Measurements from ENCODE around the gene GHR. TPM values are rescaled to one million over a fixed set of nuclear protein-coding genes. Genes with fewer than 3 reads are reported as not detected.

GHR gene
- total RNA-seq, 1 donor from 2014 or later = 2.3 TPM

DNA sequence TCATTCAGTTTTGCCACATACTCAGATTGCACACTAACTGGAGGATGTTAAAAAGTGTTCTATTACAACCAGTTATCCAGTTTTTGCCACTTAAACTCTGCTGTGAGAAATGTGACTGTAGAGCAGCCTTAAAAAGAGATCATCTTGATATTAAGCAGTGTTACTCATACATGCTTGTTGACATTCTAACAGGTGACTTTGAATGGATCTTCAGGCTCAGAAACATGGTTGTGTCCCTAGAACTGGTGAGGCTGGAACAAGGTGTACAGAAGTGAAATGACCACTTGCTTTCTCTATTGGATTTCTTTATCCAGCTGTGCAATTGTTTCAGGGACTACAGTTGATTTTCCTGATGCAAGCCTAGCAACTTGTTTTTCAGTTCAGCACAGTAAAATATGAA lies 167.3 kb downstream of the GHR start:
- Mint-ChIP-seq H3K36me3 (ENCODE audit: low read depth, unreplicated experiment) (no peaks in the 10 kb centered on the region), H3K9me3 (ENCODE audit: unreplicated experiment) (no peaks in the 10 kb centered on the region), H3K4me1 (ENCODE audit: low read depth, unreplicated experiment) (peaks cover 10% of the 10 kb centered on the region), H3K27me3 (ENCODE audit: low read depth, unreplicated experiment) (peaks cover 4% of the 10 kb centered on the region), H3K4me3 (ENCODE audit: unreplicated experiment) (no peak overlapping the region), H3K27ac (ENCODE audit: unreplicated experiment) (no peak overlapping the region)
- FAIRE-seq (no peak), DNase-seq (ENCODE audit: low read depth) (no peak)
- H3K9me3 ChIP-seq (ENCODE audit: insufficient read depth, low read depth, low read length) = no peaks in the 10 kb centered on the region
- H3K27ac ChIP-seq (ENCODE audit: low read depth, low read length) = no peak overlapping the region
- no peaks in the 10 kb centered on the region for H3K36me3 ChIP-seq (ENCODE audit: insufficient read depth, low read length)
- no peak overlapping the region for H3K4me3 ChIP-seq (ENCODE audit: insufficient read depth, low read depth, low read length)
- TF ChIP-seq, protein P1, sequence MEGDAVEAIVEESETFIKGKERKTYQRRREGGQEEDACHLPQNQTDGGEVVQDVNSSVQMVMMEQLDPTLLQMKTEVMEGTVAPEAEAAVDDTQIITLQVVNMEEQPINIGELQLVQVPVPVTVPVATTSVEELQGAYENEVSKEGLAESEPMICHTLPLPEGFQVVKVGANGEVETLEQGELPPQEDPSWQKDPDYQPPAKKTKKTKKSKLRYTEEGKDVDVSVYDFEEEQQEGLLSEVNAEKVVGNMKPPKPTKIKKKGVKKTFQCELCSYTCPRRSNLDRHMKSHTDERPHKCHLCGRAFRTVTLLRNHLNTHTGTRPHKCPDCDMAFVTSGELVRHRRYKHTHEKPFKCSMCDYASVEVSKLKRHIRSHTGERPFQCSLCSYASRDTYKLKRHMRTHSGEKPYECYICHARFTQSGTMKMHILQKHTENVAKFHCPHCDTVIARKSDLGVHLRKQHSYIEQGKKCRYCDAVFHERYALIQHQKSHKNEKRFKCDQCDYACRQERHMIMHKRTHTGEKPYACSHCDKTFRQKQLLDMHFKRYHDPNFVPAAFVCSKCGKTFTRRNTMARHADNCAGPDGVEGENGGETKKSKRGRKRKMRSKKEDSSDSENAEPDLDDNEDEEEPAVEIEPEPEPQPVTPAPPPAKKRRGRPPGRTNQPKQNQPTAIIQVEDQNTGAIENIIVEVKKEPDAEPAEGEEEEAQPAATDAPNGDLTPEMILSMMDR (IDR thresholded peaks at IDR 0.05; ENCODE audit: insufficient read depth, low read depth, low read length) = no peak
- no peak for TF ChIP-seq EZH2 (IDR thresholded peaks at IDR 0.05; ENCODE audit: insufficient read depth, low read length)
- no peaks in the 10 kb centered on the region for H3K4me1 ChIP-seq (ENCODE audit: insufficient read depth, low read length)
- H4K20me1 ChIP-seq (ENCODE audit: insufficient read depth, low read length) = no peaks in the 10 kb centered on the region
- H2AFZ ChIP-seq (ENCODE audit: low read depth, low read length) = no peak overlapping the region
- H3K9ac ChIP-seq (ENCODE audit: low read length) = no peak overlapping the region
- no peaks in the 10 kb centered on the region for H3K79me2 ChIP-seq (ENCODE audit: insufficient read depth, low read length)
- peaks cover 2% of the 10 kb centered on the region for H3K27me3 ChIP-seq (ENCODE audit: insufficient read depth, low read length)
- H3K4me2 ChIP-seq (ENCODE audit: low read length) = no peak overlapping the region

DNA sequence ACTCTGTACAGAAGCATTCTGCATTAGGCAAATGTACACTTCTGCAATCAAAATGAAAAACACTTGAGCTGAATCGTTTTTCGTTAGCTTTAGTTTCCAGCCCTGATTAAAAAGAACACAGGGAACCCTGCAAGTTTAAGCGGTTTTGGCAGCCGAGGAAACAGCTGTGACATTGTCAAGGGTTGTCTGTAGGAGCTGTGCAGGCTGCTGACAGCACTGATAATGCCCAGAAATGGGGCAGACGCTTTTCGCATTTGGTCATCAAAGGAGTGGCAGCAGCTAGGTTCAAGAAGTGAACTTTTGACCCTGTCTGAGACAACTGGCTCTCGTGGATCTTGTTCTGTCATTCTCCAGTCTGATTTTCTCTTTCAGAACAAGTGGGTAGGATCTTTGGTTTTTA lies 167.8 kb downstream of the GHR start:
- peaks cover 10% of the 10 kb centered on the region for H3K4me1 Mint-ChIP-seq (ENCODE audit: low read depth, unreplicated experiment)
- TF ChIP-seq EZH2 (IDR thresholded peaks at IDR 0.05; ENCODE audit: insufficient read depth, low read length) = no peak
- TF ChIP-seq, protein P1 (IDR thresholded peaks at IDR 0.05; ENCODE audit: insufficient read depth, low read depth, low read length) = no peak
- H3K36me3 ChIP-seq (ENCODE audit: insufficient read depth, low read length) = no peaks in the 10 kb centered on the region
- no peak overlapping the region for H3K4me3 Mint-ChIP-seq (ENCODE audit: unreplicated experiment)
- peaks cover 2% of the 10 kb centered on the region for H3K27me3 ChIP-seq (ENCODE audit: insufficient read depth, low read length)
- H3K79me2 ChIP-seq (ENCODE audit: insufficient read depth, low read length) = no peaks in the 10 kb centered on the region
- H3K27me3 Mint-ChIP-seq (ENCODE audit: low read depth, unreplicated experiment) = peaks cover 4% of the 10 kb centered on the region
- H3K9me3 ChIP-seq (ENCODE audit: insufficient read depth, low read depth, low read length) = no peaks in the 10 kb centered on the region
- H3K27ac Mint-ChIP-seq (ENCODE audit: unreplicated experiment) = no peak overlapping the region
- no peak overlapping the region for H3K9ac ChIP-seq (ENCODE audit: low read length)
- H3K4me3 ChIP-seq (ENCODE audit: insufficient read depth, low read depth, low read length) = no peak overlapping the region
- no peaks in the 10 kb centered on the region for H4K20me1 ChIP-seq (ENCODE audit: insufficient read depth, low read length)
- H3K27ac ChIP-seq (ENCODE audit: low read depth, low read length) = no peak overlapping the region
- FAIRE-seq (no peak), DNase-seq (ENCODE audit: low read depth) (no peak)
- H3K4me2 ChIP-seq (ENCODE audit: low read length) = no peak overlapping the region
- H3K36me3 Mint-ChIP-seq (ENCODE audit: low read depth, unreplicated experiment) = no peaks in the 10 kb centered on the region
- H3K4me1 ChIP-seq (ENCODE audit: insufficient read depth, low read length) = no peaks in the 10 kb centered on the region
- H2AFZ ChIP-seq (ENCODE audit: low read depth, low read length) = no peak overlapping the region
- H3K9me3 Mint-ChIP-seq (ENCODE audit: unreplicated experiment) = no peaks in the 10 kb centered on the region

DNA sequence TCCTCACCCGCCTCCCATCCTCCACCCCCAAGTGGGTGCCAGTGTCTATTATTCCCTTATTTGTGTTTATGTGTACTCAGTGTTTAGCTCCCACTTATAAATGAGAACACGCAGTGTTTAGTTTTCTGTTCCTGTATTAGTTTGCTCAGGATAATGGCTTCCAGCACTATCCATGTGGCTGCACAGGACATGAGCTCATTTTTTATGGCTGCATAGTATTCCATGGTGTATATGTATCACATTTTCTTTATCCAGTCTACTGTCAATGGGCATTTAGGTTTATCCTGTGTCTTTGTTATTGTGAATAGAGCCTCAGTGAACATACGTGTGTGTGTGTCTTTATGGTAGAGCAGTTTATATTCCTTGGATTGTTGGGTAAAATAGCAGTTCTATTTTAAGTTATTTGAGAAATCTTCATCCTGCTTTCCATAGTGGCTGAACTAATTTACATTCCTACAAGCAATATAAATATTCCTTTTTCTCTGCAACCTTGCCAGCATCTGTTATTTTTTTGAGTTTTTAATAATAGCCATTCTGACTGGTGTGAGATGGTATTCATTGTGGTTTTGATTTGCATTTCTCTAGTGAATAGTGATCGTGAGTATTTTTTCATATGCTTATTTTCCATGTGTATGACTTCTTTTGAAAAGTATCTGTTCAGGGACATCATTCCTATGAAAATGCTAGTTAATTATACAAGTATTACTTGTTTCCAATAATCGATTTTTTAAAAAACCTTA lies 169.3 kb downstream of the GHR start:
- no peak for DNase-seq (ENCODE audit: low read depth)
- H3K9me3 ChIP-seq (ENCODE audit: insufficient read depth, low read depth, low read length) = no peaks in the 10 kb centered on the region
- no peak overlapping the region for H3K4me3 ChIP-seq (ENCODE audit: insufficient read depth, low read depth, low read length)
- H3K79me2 ChIP-seq (ENCODE audit: insufficient read depth, low read length) = no peaks in the 10 kb centered on the region
- no peak overlapping the region for H3K27ac ChIP-seq (ENCODE audit: low read depth, low read length)
- H3K9me3 Mint-ChIP-seq (ENCODE audit: unreplicated experiment) = no peaks in the 10 kb centered on the region
- H3K4me3 Mint-ChIP-seq (ENCODE audit: unreplicated experiment) = no peak overlapping the region
- H3K4me1 ChIP-seq (ENCODE audit: insufficient read depth, low read length) = no peaks in the 10 kb centered on the region
- H3K36me3 Mint-ChIP-seq (ENCODE audit: low read depth, unreplicated experiment) = no peaks in the 10 kb centered on the region
- H3K9ac ChIP-seq (ENCODE audit: low read length) = no peak overlapping the region
- H2AFZ ChIP-seq (ENCODE audit: low read depth, low read length) = no peak overlapping the region
- H3K27ac Mint-ChIP-seq (ENCODE audit: unreplicated experiment) = no peak overlapping the region
- no peaks in the 10 kb centered on the region for H4K20me1 ChIP-seq (ENCODE audit: insufficient read depth, low read length)
- TF ChIP-seq, protein P1 (IDR thresholded peaks at IDR 0.05; ENCODE audit: insufficient read depth, low read depth, low read length) = no peak
- TF ChIP-seq EZH2 (IDR thresholded peaks at IDR 0.05; ENCODE audit: insufficient read depth, low read length) = no peak
- H3K27me3 ChIP-seq (ENCODE audit: insufficient read depth, low read length) = peaks cover 2% of the 10 kb centered on the region
- H3K4me1 Mint-ChIP-seq (ENCODE audit: low read depth, unreplicated experiment) = peaks cover 10% of the 10 kb centered on the region
- H3K4me2 ChIP-seq (ENCODE audit: low read length) = no peak overlapping the region
- H3K27me3 Mint-ChIP-seq (ENCODE audit: low read depth, unreplicated experiment) = no peaks in the 10 kb centered on the region
- no peaks in the 10 kb centered on the region for H3K36me3 ChIP-seq (ENCODE audit: insufficient read depth, low read length)
- FAIRE-seq = peak; percentile 55
